Inferior parietal cortex (tissue), 1 donor: ENCODE measurements around the gene MAPK8IP1.

Experiments used
- DNase-seq: peaks from one replicate; pipeline ENCODE4 v3.0.0-alpha.2; 2016; ENCODE audit errors: extremely low spot score

The MAPK8IP1 gene

DNA sequence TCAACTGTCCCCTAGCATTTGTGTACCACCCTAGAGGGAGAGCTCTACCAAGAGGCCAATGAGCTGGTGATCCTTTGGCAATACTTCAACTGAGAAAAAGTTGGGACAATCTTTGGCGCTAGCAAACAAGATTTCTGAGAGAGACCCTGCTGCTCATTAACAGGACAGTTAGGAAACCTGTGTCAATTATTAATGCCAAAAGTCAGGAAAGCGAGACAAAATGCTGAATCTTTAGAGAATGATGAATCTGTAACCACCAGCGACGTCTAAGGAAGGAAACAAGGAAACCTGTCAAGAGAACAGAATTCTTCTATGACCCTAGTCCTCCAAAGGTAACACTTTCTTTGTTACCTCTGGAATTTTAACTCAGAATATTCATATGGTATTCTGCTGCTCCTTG is 56.9 kb downstream of the MAPK8IP1 start:
- no peak for DNase-seq

- no peak for DNase-seq
These were observed 60.0 kb downstream of the MAPK8IP1 start for GRCh38 chr11:45945397-45945999.

- no peak for DNase-seq
These were observed 62.4 kb downstream of the MAPK8IP1 start for GRCh38 chr11:45947885-45948284.

DNA sequence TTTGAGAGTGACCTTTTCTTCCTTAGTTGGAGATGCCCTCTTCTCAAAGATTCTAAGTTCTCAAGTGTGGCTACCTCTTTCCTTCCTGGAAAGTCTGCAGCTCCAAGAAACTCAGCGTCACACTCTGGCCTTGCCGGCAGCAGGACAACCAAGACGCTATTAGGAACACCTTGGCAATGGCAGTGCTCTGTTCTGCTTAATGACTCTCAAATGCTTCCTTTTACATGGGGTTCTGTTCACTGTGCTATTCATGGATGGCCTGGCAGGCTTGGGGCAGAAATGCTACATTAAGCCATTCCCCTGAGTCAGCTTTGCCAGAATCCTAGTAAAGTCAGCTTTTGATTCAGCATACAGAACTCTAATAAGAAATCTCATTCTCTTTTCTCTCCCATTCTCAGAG is 62.9 kb downstream of the MAPK8IP1 start:
- DNase-seq, result no peak

GRCh38 chr11:45949992-45950407 is 64.5 kb downstream of the MAPK8IP1 start:
- peak; percentile 20 for DNase-seq
